ENCODE data around the gene CNTNAP2. TPM values are rescaled to one million over a fixed set of nuclear protein-coding genes. Genes with fewer than 3 reads are reported as not detected.

The CNTNAP2 gene
- total and polyA plus RNA-seq, 2 of the 8 experiments (the other 6 are each of a cell fraction or from before 2014, with no cell fraction given): 27.9 to 71.0 TPM

DNA sequence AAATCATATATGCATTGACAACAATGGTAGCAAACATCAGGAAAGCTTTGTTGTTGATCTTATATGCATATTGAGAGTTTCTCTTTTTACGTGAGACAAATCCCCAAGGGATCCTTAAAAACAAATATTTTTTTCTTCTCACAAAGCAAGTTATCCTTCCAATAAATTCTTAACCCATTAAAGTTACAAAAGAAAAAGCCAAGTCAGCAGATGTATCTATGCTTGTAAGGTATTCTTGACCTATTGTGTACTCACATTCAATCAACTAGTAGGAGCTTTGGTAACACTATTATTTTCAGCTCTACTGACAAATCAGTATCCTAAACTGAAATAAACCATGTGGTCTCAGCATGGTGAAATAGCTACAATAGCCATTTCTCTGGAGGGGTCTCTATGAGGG, 586.3 kb downstream of the CNTNAP2 start (continued):
- TF ChIP-seq SIN3A (conservative IDR thresholded peaks at IDR 0.05 in 1 of 2, IDR thresholded peaks at IDR 0.05 in 1 of 2; ENCODE audit: low read depth in 1 of 2, low read length in 2 of 2) (no peak), GTF2F1 (IDR thresholded peaks at IDR 0.05; ENCODE audit: borderline replicate concordance, low read depth, low read length) (no peak)
- TF ChIP-seq, protein P1, sequence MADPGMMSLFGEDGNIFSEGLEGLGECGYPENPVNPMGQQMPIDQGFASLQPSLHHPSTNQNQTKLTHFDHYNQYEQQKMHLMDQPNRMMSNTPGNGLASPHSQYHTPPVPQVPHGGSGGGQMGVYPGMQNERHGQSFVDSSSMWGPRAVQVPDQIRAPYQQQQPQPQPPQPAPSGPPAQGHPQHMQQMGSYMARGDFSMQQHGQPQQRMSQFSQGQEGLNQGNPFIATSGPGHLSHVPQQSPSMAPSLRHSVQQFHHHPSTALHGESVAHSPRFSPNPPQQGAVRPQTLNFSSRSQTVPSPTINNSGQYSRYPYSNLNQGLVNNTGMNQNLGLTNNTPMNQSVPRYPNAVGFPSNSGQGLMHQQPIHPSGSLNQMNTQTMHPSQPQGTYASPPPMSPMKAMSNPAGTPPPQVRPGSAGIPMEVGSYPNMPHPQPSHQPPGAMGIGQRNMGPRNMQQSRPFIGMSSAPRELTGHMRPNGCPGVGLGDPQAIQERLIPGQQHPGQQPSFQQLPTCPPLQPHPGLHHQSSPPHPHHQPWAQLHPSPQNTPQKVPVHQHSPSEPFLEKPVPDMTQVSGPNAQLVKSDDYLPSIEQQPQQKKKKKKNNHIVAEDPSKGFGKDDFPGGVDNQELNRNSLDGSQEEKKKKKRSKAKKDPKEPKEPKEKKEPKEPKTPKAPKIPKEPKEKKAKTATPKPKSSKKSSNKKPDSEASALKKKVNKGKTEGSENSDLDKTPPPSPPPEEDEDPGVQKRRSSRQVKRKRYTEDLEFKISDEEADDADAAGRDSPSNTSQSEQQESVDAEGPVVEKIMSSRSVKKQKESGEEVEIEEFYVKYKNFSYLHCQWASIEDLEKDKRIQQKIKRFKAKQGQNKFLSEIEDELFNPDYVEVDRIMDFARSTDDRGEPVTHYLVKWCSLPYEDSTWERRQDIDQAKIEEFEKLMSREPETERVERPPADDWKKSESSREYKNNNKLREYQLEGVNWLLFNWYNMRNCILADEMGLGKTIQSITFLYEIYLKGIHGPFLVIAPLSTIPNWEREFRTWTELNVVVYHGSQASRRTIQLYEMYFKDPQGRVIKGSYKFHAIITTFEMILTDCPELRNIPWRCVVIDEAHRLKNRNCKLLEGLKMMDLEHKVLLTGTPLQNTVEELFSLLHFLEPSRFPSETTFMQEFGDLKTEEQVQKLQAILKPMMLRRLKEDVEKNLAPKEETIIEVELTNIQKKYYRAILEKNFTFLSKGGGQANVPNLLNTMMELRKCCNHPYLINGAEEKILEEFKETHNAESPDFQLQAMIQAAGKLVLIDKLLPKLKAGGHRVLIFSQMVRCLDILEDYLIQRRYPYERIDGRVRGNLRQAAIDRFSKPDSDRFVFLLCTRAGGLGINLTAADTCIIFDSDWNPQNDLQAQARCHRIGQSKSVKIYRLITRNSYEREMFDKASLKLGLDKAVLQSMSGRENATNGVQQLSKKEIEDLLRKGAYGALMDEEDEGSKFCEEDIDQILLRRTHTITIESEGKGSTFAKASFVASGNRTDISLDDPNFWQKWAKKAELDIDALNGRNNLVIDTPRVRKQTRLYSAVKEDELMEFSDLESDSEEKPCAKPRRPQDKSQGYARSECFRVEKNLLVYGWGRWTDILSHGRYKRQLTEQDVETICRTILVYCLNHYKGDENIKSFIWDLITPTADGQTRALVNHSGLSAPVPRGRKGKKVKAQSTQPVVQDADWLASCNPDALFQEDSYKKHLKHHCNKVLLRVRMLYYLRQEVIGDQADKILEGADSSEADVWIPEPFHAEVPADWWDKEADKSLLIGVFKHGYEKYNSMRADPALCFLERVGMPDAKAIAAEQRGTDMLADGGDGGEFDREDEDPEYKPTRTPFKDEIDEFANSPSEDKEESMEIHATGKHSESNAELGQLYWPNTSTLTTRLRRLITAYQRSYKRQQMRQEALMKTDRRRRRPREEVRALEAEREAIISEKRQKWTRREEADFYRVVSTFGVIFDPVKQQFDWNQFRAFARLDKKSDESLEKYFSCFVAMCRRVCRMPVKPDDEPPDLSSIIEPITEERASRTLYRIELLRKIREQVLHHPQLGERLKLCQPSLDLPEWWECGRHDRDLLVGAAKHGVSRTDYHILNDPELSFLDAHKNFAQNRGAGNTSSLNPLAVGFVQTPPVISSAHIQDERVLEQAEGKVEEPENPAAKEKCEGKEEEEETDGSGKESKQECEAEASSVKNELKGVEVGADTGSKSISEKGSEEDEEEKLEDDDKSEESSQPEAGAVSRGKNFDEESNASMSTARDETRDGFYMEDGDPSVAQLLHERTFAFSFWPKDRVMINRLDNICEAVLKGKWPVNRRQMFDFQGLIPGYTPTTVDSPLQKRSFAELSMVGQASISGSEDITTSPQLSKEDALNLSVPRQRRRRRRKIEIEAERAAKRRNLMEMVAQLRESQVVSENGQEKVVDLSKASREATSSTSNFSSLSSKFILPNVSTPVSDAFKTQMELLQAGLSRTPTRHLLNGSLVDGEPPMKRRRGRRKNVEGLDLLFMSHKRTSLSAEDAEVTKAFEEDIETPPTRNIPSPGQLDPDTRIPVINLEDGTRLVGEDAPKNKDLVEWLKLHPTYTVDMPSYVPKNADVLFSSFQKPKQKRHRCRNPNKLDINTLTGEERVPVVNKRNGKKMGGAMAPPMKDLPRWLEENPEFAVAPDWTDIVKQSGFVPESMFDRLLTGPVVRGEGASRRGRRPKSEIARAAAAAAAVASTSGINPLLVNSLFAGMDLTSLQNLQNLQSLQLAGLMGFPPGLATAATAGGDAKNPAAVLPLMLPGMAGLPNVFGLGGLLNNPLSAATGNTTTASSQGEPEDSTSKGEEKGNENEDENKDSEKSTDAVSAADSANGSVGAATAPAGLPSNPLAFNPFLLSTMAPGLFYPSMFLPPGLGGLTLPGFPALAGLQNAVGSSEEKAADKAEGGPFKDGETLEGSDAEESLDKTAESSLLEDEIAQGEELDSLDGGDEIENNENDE (IDR thresholded peaks at IDR 0.05; ENCODE audit: insufficient replicate concordance, low read length): no peak
